NCI-H2227 treated with DMSO at 0.1 percent for 48 hours (cell line): ENCODE measurements around the gene ATP5ME.
A peak's percentile ranks its signal among the peaks of the same experiment; 100 is the strongest.
"Not testable (repeated sequence)": the region's sequence is repeated elsewhere in the genome, so short reads cannot be mapped to it uniquely, and the experiment has no call there.

ENCODE experiments used
- DNase-seq: peaks from one replicate; lab custom pipeline; 2025; lab: John Stamatoyannopoulos, UW

The ATP5ME gene

GRCh38 chr4:674172-675035, at the start of gene ATP5ME, which contains the start of gene MYL5:
TSS of gene ATP5ME (minus strand) at chr4:674276. CDS start at chr4:674247, 29 bp downstream.
TSS of gene MYL5 (plus strand) at chr4:674542. CDS start at chr4:678027, 3,485 bp downstream.
- DNase-seq: peak; percentile 86

GRCh38 chr4:722851-723360, 48.8 kb upstream of the ATP5ME start:
- DNase-seq: no peak

- DNase-seq: no peak
These were observed 48.2 kb upstream of the ATP5ME start for GRCh38 chr4:722169-722725.

GRCh38 chr4:721261-722168, 47.4 kb upstream of the ATP5ME start:
- DNase-seq: no peak

GRCh38 chr4:720111-720860, 46.2 kb upstream of the ATP5ME start:
- DNase-seq: no peak

GRCh38 chr4:718460-718859, 44.4 kb upstream of the ATP5ME start:
- DNase-seq: no peak

- DNase-seq: no peak
These were observed 43.7 kb upstream of the ATP5ME start for GRCh38 chr4:717601-718320.

- DNase-seq: no peak
These were observed 40.0 kb upstream of the ATP5ME start for GRCh38 chr4:714087-714486.

GRCh38 chr4:712916-713632, 39.0 kb upstream of the ATP5ME start:
- no peak for DNase-seq

- no peak for DNase-seq
These were observed 38.0 kb upstream of the ATP5ME start for GRCh38 chr4:712093-712492.

- no peak for DNase-seq
These were observed 36.8 kb upstream of the ATP5ME start for GRCh38 chr4:710916-711315.

GRCh38 chr4:710116-710515, 36.0 kb upstream of the ATP5ME start:
- no peak for DNase-seq

- no peak for DNase-seq
These were observed 35.3 kb upstream of the ATP5ME start for GRCh38 chr4:709348-709747.

GRCh38 chr4:708631-708933, 34.5 kb upstream of the ATP5ME start:
- no peak for DNase-seq

- DNase-seq: no peak
These were observed 34.0 kb upstream of the ATP5ME start for GRCh38 chr4:707929-708630.

- no peak for DNase-seq
These were observed 32.9 kb upstream of the ATP5ME start for GRCh38 chr4:706834-707598.

GRCh38 chr4:706083-706633, 32.1 kb upstream of the ATP5ME start:
- DNase-seq: not testable (repeated sequence)

- peak; percentile 84 for DNase-seq
These were observed 31.4 kb upstream of the ATP5ME start, which contains the start of gene PCGF3 for GRCh38 chr4:705278-706082. TSS of gene PCGF3 (plus strand) at chr4:705832. CDS start at chr4:733681, 27,849 bp downstream.
